ENCODE data around the gene CEP290. TPM values are rescaled to one million over a fixed set of nuclear protein-coding genes. Genes with fewer than 3 reads are reported as not detected.
"Not testable (repeated sequence)": the region's sequence is repeated elsewhere in the genome, so short reads cannot be mapped to it uniquely, and the experiment has no call there.

The CEP290 gene
- total RNA-seq, 6 donors from 2014 or later, result 10.6 to 110 (median 20.1) TPM

GRCh38 chr12:88037770-88038169 lies 104.1 kb downstream of the CEP290 start:
- H3K4me1 ChIP-seq, result peaks cover 14 to 33% (median 19%) of the 10 kb centered on the region in 4 donors
- H3K9me3 ChIP-seq, result no peaks in the 10 kb centered on the region
- H3K36me3 ChIP-seq, result no peaks in the 10 kb centered on the region
- no peaks in the 10 kb centered on the region for H3K27me3 ChIP-seq
- no peak for TF ChIP-seq POLR2A (IDR thresholded peaks at IDR 0.05)
- no peak overlapping the region for H3K27ac ChIP-seq
- DNase-seq (no peak), ATAC-seq (ENCODE audit: low FRiP score in 2 of 2) (no peak)
- H3K4me3 ChIP-seq, result no peak overlapping the region
- 77% methylated on average over 1 of the region's 1 CpG for WGBS, 2 donors

GRCh38 chr12:88036353-88036965 lies 105.4 kb downstream of the CEP290 start:
- DNase-seq (no peak), ATAC-seq (ENCODE audit: low FRiP score in 2 of 2) (no peak)
- peaks cover 14 to 33% (median 19%) of the 10 kb centered on the region in 4 donors for H3K4me1 ChIP-seq
- 21 to 29% methylated on average over 5 of the region's 5 CpGs for WGBS, 2 donors
- no peaks in the 10 kb centered on the region for H3K27me3 ChIP-seq
- H3K27ac ChIP-seq, result peak overlapping the region in 3 of 4 donors; percentile 11 to 85 (median 84)
- TF ChIP-seq POLR2A (IDR thresholded peaks at IDR 0.05), result no peak
- no peak for TF ChIP-seq CTCF (IDR thresholded peaks at IDR 0.05)
- TF ChIP-seq POLR2AphosphoS5 (IDR thresholded peaks at IDR 0.05), result no peak
- TF ChIP-seq EP300 (IDR thresholded peaks at IDR 0.05), result no peak
- H3K4me3 ChIP-seq, result peak overlapping the region; percentile 45 to 86 (median 70)
- H3K9me3 ChIP-seq, result no peaks in the 10 kb centered on the region
- no peaks in the 10 kb centered on the region for H3K36me3 ChIP-seq

GRCh38 chr12:88035907-88036289 lies 106.0 kb downstream of the CEP290 start:
- WGBS, 2 donors, result 4 to 5% methylated on average over 5 of the region's 5 CpGs
- no peaks in the 10 kb centered on the region for H3K27me3 ChIP-seq
- no peaks in the 10 kb centered on the region for H3K9me3 ChIP-seq
- peak overlapping the region; percentile 45 to 86 (median 70) for H3K4me3 ChIP-seq
- H3K4me1 ChIP-seq, result peaks cover 14 to 33% (median 19%) of the 10 kb centered on the region in 4 donors
- H3K27ac ChIP-seq, result peak overlapping the region; percentile 68 to 85 (median 82)
- no peaks in the 10 kb centered on the region for H3K36me3 ChIP-seq
- ATAC-seq (ENCODE audit: low FRiP score in 2 of 2) (peak in 1 of 2 donors; percentile 30), DNase-seq (peak in 1 of 2 donors; percentile 51)
- no peak for TF ChIP-seq POLR2AphosphoS5 (IDR thresholded peaks at IDR 0.05)
- TF ChIP-seq EP300 (IDR thresholded peaks at IDR 0.05), result no peak
- TF ChIP-seq CTCF (IDR thresholded peaks at IDR 0.05), result no peak
- TF ChIP-seq POLR2A (IDR thresholded peaks at IDR 0.05), result no peak

- DNase-seq (peak; percentile 90 to 97), ATAC-seq (ENCODE audit: low FRiP score in 2 of 2) (peak; percentile 98 to 100)
- peak overlapping the region; percentile 45 to 86 (median 70) for H3K4me3 ChIP-seq
- TF ChIP-seq CTCF (IDR thresholded peaks at IDR 0.05), result no peak
- peak in 3 of 4 donors; percentile 66 to 83 (median 73) for TF ChIP-seq POLR2A (IDR thresholded peaks at IDR 0.05)
- TF ChIP-seq POLR2AphosphoS5 (IDR thresholded peaks at IDR 0.05), result peak; percentile 52 to 91
- peaks cover 14 to 29% (median 19%) of the 10 kb centered on the region in 4 donors for H3K4me1 ChIP-seq
- no peaks in the 10 kb centered on the region for H3K9me3 ChIP-seq
- WGBS, 2 donors, result 0 to 1% methylated on average over 41 to 42 of the region's 54 CpGs
- H3K36me3 ChIP-seq, result no peaks in the 10 kb centered on the region
- peak overlapping the region; percentile 68 to 85 (median 82) for H3K27ac ChIP-seq
- no peaks in the 10 kb centered on the region for H3K27me3 ChIP-seq
These were observed 106.5 kb downstream of the CEP290 start for GRCh38 chr12:88035271-88035906.

- not testable (repeated sequence) for H3K27ac ChIP-seq; H3K36me3 ChIP-seq; DNase-seq; H3K4me3 ChIP-seq; H3K27me3 ChIP-seq; H3K9me3 ChIP-seq; ATAC-seq (ENCODE audit: low FRiP score in 2 of 2)
- peaks cover 1 to 11% (median 6%) of the 10 kb centered on the region in 4 donors for H3K4me1 ChIP-seq
- WGBS, 2 donors, result 82 to 100% methylated on average over 2 to 3 of the region's 3 CpGs
These were observed 110.7 kb downstream of the CEP290 start for GRCh38 chr12:88031161-88031560.

Data from upper lobe of left lung (tissue), 6 donors.